ENCODE results near the gene ARSG.

The ARSG gene

DNA sequence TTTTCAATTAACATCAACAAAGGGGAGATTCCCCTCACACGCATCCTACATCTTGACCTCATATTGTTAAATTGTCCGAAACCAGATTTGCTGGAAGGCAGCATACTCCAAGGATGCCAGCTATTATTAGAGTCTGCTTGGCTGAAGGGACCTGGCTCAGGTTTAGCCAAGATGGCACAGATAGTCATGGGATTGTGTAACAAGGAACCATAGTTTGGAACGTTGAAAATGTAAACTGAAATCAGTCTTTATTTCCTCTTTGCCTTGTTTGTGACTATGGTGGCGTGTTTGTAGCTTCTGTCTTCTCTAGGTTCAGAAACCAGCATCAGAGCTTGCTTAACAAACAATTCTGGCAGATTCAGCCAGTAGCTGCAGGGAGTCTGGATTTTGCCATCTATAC lies 5.9 kb downstream of the ARSG start:
- ChIA-PET CTCF (no interaction called here), POLR2A (no interaction called here)
- H3K4me3 ChIP-seq (ENCODE audit: low read depth, low read length) = no peak overlapping the region
- DNase-seq (ENCODE audit: low read depth, low spot score) = no peak
- TF ChIP-seq, protein P1, sequence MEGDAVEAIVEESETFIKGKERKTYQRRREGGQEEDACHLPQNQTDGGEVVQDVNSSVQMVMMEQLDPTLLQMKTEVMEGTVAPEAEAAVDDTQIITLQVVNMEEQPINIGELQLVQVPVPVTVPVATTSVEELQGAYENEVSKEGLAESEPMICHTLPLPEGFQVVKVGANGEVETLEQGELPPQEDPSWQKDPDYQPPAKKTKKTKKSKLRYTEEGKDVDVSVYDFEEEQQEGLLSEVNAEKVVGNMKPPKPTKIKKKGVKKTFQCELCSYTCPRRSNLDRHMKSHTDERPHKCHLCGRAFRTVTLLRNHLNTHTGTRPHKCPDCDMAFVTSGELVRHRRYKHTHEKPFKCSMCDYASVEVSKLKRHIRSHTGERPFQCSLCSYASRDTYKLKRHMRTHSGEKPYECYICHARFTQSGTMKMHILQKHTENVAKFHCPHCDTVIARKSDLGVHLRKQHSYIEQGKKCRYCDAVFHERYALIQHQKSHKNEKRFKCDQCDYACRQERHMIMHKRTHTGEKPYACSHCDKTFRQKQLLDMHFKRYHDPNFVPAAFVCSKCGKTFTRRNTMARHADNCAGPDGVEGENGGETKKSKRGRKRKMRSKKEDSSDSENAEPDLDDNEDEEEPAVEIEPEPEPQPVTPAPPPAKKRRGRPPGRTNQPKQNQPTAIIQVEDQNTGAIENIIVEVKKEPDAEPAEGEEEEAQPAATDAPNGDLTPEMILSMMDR (IDR thresholded peaks at IDR 0.05; ENCODE audit: insufficient read depth, low read length, missing control alignments) = no peak

DNA sequence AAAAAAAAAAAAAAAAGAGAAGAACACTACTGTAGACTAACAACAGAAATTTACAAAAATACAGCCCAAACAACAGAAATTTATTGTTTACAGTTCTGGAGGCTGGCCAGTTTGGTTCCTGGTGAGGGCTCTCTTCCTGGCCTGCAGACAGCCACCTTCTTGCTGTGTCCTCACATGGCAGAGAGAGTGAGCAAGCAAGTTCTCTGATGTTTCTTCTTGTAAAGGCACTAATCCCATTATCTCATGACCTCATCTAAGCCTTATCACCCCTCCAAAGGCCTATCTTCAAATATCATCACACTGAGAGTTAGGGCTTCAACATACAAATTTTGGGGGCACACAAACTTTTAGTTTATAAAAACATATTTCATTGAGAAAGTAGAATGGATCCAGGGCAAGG lies 7.3 kb downstream of the ARSG start:
- H3K4me3 ChIP-seq (ENCODE audit: low read depth, low read length) = no peak overlapping the region
- DNase-seq (ENCODE audit: low read depth, low spot score) = no peak
- ChIA-PET CTCF (no interaction called here), POLR2A (no interaction called here)
- TF ChIP-seq, protein P1 (IDR thresholded peaks at IDR 0.05; ENCODE audit: insufficient read depth, low read length, missing control alignments) = no peak

DNA sequence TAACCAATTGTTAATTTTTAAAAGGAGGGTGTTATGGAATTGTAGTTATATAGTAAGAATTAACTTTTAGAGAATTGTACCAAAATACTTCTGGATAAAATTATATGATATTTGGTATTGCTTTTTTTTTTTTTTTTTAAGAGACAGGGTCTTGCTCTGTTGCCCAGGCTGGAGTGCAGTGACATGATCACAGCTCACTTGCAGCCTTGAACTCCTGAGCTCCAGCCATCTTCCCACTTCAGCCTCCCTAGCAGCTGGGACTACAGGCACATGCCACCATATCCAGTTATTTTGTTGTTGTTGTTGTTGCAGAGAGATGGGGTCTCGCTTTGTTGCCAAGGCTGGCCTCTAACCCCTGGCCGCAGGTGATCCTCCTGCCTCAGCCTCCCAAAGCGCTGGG lies 8.5 kb downstream of the ARSG start:
- no peak for DNase-seq (ENCODE audit: low read depth, low spot score)
- H3K4me3 ChIP-seq (ENCODE audit: low read depth, low read length) = no peak overlapping the region
- ChIA-PET CTCF (no interaction called here), POLR2A (no interaction called here)
- TF ChIP-seq, protein P1 (IDR thresholded peaks at IDR 0.05; ENCODE audit: insufficient read depth, low read length, missing control alignments) = no peak

DNA sequence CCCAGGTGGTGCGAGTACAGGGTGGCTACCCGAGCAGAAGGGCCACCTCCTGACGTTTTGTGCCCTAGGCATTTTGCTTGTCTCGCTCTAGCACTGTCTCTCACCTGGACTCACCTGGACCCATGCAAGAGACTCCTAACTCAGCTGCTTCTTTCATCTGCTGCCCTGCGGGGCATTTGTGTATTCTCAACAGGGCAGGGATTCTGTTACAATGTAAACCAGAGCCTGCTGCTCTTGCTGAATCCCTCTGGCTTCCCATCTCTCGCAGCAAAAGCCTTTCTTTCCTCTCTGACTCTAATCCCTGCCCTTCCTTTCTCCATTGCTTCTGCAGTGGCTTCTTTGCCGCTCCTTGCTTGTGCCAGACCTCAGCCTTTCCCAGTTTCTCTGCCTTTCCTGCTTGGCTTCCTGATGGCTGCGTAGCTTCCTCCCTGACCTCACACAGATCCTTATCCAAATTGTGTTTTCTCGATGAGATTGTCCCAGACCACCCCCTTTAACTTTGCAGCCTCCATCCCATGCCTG lies 10.2 kb downstream of the ARSG start:
- ChIA-PET CTCF (interaction anchor here (1.3 to 1.6 kb wide), 2 partner anchors 23 to 98 kb away, joined by 3 to 4 read pairs; no protein-coding TSS in a partner anchor), POLR2A (no interaction called here)
- DNase-seq (ENCODE audit: low read depth, low spot score) = no peak
- no peak overlapping the region for H3K4me3 ChIP-seq (ENCODE audit: low read depth, low read length)
- TF ChIP-seq, protein P1 (IDR thresholded peaks at IDR 0.05; ENCODE audit: insufficient read depth, low read length, missing control alignments) = no peak

DNA sequence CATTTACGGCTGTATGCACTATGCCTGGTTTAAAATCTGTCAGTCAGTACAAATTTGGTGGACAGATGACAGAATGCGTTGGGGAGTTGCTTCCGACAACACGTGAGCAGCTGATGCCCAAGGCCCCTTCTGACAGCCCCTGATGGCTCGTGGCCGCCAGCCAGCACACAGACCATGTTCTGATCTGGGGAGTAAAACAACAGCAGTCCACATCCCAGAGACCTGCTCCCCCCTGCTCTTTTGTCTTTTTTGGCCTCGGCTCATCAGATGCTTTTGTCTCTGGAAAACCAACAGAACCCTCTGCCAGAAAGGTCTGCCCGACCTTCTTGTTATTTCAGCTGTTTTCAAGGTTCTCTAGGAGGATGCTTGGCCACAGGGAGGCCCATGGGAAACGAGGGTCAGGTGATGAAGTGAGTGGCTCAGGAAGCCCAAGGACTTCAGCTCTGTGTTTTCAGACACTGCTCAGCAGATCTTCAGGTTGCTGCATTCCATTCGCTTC lies 10.8 kb downstream of the ARSG start:
- ChIA-PET CTCF (interaction anchor here (1.3 to 1.6 kb wide), 2 partner anchors 22 to 97 kb away, joined by 3 to 4 read pairs; no protein-coding TSS in a partner anchor), POLR2A (no interaction called here)
- TF ChIP-seq, protein P1 (IDR thresholded peaks at IDR 0.05; ENCODE audit: insufficient read depth, low read length, missing control alignments) = no peak
- H3K4me3 ChIP-seq (ENCODE audit: low read depth, low read length) = no peak overlapping the region
- DNase-seq (ENCODE audit: low read depth, low spot score) = no peak

DNA sequence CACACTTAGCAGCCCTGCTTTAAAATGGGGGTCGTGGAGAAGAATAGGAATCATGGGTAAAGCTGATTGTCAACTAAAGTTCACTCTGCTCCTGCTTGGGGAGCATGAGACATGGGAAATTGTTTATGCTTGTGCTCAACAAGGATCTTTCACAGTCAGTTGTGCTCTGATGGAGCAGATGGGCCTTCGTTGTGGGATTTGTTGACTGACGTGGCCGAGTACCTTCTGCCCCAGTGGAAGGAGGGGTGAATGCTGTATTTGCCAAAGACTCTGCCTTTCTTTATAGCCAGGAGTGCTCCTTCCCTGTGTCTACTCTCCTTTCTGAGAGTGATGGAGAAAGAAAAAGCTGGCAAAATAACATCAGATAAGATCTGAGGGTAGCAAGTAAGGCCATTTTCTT lies 11.4 kb downstream of the ARSG start:
- TF ChIP-seq, protein P1 (IDR thresholded peaks at IDR 0.05; ENCODE audit: insufficient read depth, low read length, missing control alignments) = no peak
- no peak overlapping the region for H3K4me3 ChIP-seq (ENCODE audit: low read depth, low read length)
- ChIA-PET CTCF (interaction anchor here (1.3 to 1.6 kb wide), 2 partner anchors 22 to 97 kb away, joined by 3 to 4 read pairs; no protein-coding TSS in a partner anchor), POLR2A (no interaction called here)
- DNase-seq (ENCODE audit: low read depth, low spot score) = no peak

Data from AG04449 (cell line).